RPMI8226 (cell line): ENCODE measurements around the gene EPB41L3.
A peak's percentile ranks its signal among the peaks of the same experiment; 100 is the strongest.
"Not testable (repeated sequence)": the region's sequence is repeated elsewhere in the genome, so short reads cannot be mapped to it uniquely, and the experiment has no call there.

ENCODE experiments used
- DNase-seq: peaks from one replicate; pipeline ENCODE4 v3.0.0-alpha.2; 2015

EPB41L3 gene

GRCh38 chr18:5543773-5544389 lies at the start of gene EPB41L3:
EPB41L3 (minus strand) TSS chr18:5543997; CDS start chr18:5489183, 54,814 bp downstream.
- DNase-seq = no peak

GRCh38 chr18:5588529-5588928 lies 44.7 kb upstream of the EPB41L3 start:
- DNase-seq = no peak

GRCh38 chr18:5585653-5586052 lies 41.9 kb upstream of the EPB41L3 start:
- no peak for DNase-seq

GRCh38 chr18:5584746-5585417 lies 41.1 kb upstream of the EPB41L3 start:
- DNase-seq = no peak

- DNase-seq = no peak
These were observed 39.3 kb upstream of the EPB41L3 start for GRCh38 chr18:5582849-5583681.

- no peak for DNase-seq
These were observed 38.3 kb upstream of the EPB41L3 start for GRCh38 chr18:5582076-5582475.

- DNase-seq = no peak
These were observed 31.0 kb upstream of the EPB41L3 start for GRCh38 chr18:5574843-5575242.

GRCh38 chr18:5571666-5572065 lies 27.9 kb upstream of the EPB41L3 start:
- no peak for DNase-seq

- not testable (repeated sequence) for DNase-seq
These were observed 26.8 kb upstream of the EPB41L3 start for GRCh38 chr18:5570613-5571012.

- no peak for DNase-seq
These were observed 24.6 kb upstream of the EPB41L3 start for GRCh38 chr18:5568416-5568815.

- DNase-seq = no peak
These were observed 15.1 kb upstream of the EPB41L3 start for GRCh38 chr18:5558851-5559250.

- DNase-seq = no peak
These were observed 12.6 kb upstream of the EPB41L3 start for GRCh38 chr18:5556310-5556974.

- DNase-seq = no peak
These were observed 10.8 kb upstream of the EPB41L3 start for GRCh38 chr18:5554629-5555028.

- DNase-seq = peak; percentile 26
These were observed 2.9 kb upstream of the EPB41L3 start for GRCh38 chr18:5546660-5547059.

- DNase-seq = no peak
These were observed 639 bp downstream of the EPB41L3 start for GRCh38 chr18:5543036-5543680.

GRCh38 chr18:5542515-5543035 lies 1.2 kb downstream of the EPB41L3 start:
- no peak for DNase-seq

- no peak for DNase-seq
These were observed 2.2 kb downstream of the EPB41L3 start for GRCh38 chr18:5541644-5542043.

GRCh38 chr18:5539391-5539790 lies 4.4 kb downstream of the EPB41L3 start:
- DNase-seq = no peak

- DNase-seq = no peak
These were observed 5.3 kb downstream of the EPB41L3 start for GRCh38 chr18:5538544-5538943.

- no peak for DNase-seq
These were observed 5.9 kb downstream of the EPB41L3 start for GRCh38 chr18:5537860-5538259.

- DNase-seq = no peak
These were observed 9.0 kb downstream of the EPB41L3 start for GRCh38 chr18:5534845-5535244.

GRCh38 chr18:5532066-5532465 lies 11.7 kb downstream of the EPB41L3 start:
- DNase-seq = no peak
